ENCODE results near the gene TOPAZ1.

GRCh38 chr3:44226573-44226972 lies 15.1 kb upstream of the TOPAZ1 start:
- TF ChIP-seq, protein P1, sequence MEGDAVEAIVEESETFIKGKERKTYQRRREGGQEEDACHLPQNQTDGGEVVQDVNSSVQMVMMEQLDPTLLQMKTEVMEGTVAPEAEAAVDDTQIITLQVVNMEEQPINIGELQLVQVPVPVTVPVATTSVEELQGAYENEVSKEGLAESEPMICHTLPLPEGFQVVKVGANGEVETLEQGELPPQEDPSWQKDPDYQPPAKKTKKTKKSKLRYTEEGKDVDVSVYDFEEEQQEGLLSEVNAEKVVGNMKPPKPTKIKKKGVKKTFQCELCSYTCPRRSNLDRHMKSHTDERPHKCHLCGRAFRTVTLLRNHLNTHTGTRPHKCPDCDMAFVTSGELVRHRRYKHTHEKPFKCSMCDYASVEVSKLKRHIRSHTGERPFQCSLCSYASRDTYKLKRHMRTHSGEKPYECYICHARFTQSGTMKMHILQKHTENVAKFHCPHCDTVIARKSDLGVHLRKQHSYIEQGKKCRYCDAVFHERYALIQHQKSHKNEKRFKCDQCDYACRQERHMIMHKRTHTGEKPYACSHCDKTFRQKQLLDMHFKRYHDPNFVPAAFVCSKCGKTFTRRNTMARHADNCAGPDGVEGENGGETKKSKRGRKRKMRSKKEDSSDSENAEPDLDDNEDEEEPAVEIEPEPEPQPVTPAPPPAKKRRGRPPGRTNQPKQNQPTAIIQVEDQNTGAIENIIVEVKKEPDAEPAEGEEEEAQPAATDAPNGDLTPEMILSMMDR (IDR thresholded peaks at IDR 0.05), result no peak
- TF ChIP-seq POLR2A (IDR thresholded peaks at IDR 0.05), result no peak
